HG02610 (cell line): ENCODE results near the gene PLEKHG3.

Experiments used
- ATAC-seq: cut with Tn5 transposase; IDR thresholded peaks from one replicate; pipeline ENCODE4 v1.9.1; 2021; ENCODE audit warnings: mild to moderate bottlenecking, moderate library complexity; ENCODE audit not compliant: unreplicated experiment

PLEKHG3 gene

GRCh38 chr14:64779472-64779871, 75.2 kb downstream of the PLEKHG3 start:
- no peak for ATAC-seq

- no peak for ATAC-seq
Measured at GRCh38 chr14:64782196-64782595, 78.0 kb downstream of the PLEKHG3 start.

- ATAC-seq: no peak
Measured at GRCh38 chr14:64784006-64784405, 79.8 kb downstream of the PLEKHG3 start.

GRCh38 chr14:64786296-64787149, 82.3 kb downstream of the PLEKHG3 start:
- no peak for ATAC-seq

GRCh38 chr14:64787619-64788018, 83.4 kb downstream of the PLEKHG3 start:
- ATAC-seq: no peak

GRCh38 chr14:64788706-64789105, 84.5 kb downstream of the PLEKHG3 start:
- ATAC-seq: no peak

GRCh38 chr14:64789696-64790095, 85.5 kb downstream of the PLEKHG3 start:
- no peak for ATAC-seq

GRCh38 chr14:64790478-64790877, 86.3 kb downstream of the PLEKHG3 start:
- ATAC-seq: no peak

- ATAC-seq: no peak
Measured at GRCh38 chr14:64792231-64792630, 88.0 kb downstream of the PLEKHG3 start.

GRCh38 chr14:64792871-64793560, 88.8 kb downstream of the PLEKHG3 start:
- no peak for ATAC-seq

GRCh38 chr14:64795211-64795610, 91.0 kb downstream of the PLEKHG3 start:
- ATAC-seq: no peak

- ATAC-seq: no peak
Measured at GRCh38 chr14:64795921-64796320, 91.7 kb downstream of the PLEKHG3 start.

GRCh38 chr14:64796369-64796768, 92.1 kb downstream of the PLEKHG3 start:
- ATAC-seq: no peak

- ATAC-seq: no peak
Measured at GRCh38 chr14:64799555-64799954, 95.3 kb downstream of the PLEKHG3 start.
